Urothelium cell line (cell line): ENCODE measurements around the gene FIBP.

ENCODE experiments used
- DNase-seq: peaks from one replicate; pipeline ENCODE4 v3.0.0; 2011; ENCODE audit warnings: low spot score, mixed read lengths
- FAIRE-seq: peaks from 2 replicates; lab custom pipeline; 2011; peaks lifted over from hg19 to GRCh38; lab: Jason Lieb, UNC

Gene FIBP

GRCh38 chr11:65860278-65861164 lies 27.8 kb downstream of the FIBP start, which contains the start of gene MUS81:
Gene MUS81 (plus strand): TSS chr11:65860433. CDS start chr11:65860754, 321 bp downstream.
- FAIRE-seq = no peak

GRCh38 chr11:65859812-65860277 lies 28.4 kb downstream of the FIBP start:
- DNase-seq (no peak), FAIRE-seq (no peak)

More at GRCh38 chr11:65860278-65861164, 27.8 kb downstream of the FIBP start, which contains the start of gene MUS81:
- DNase-seq = peak; percentile 91

- no peak for FAIRE-seq
These were observed 29.0 kb downstream of the FIBP start for GRCh38 chr11:65859095-65859811.

GRCh38 chr11:65858681-65859087 lies 29.6 kb downstream of the FIBP start:
- DNase-seq (no peak), FAIRE-seq (no peak)

More at GRCh38 chr11:65859095-65859811, 29.0 kb downstream of the FIBP start:
- DNase-seq = peak; percentile 94

GRCh38 chr11:65857853-65858680 lies 30.2 kb downstream of the FIBP start, which contains the start of gene CFL1:
Gene CFL1 (minus strand): TSS chr11:65858180. CDS start chr11:65858099, 81 bp downstream.
- FAIRE-seq (peak; percentile 55), DNase-seq (peak; percentile 94)

GRCh38 chr11:65857500-65857852 lies 30.8 kb downstream of the FIBP start:
- no peak for FAIRE-seq

GRCh38 chr11:65856689-65857499 lies 31.4 kb downstream of the FIBP start:
- FAIRE-seq (no peak), DNase-seq (peak; percentile 65)

More at GRCh38 chr11:65857500-65857852, 30.8 kb downstream of the FIBP start:
- DNase-seq = no peak

- FAIRE-seq = no peak
- DNase-seq = no peak
These were observed 32.3 kb downstream of the FIBP start for GRCh38 chr11:65855927-65856363.

GRCh38 chr11:65854852-65855837 lies 33.1 kb downstream of the FIBP start:
- DNase-seq (no peak), FAIRE-seq (no peak)

- no peak for DNase-seq
- no peak for FAIRE-seq
These were observed 34.1 kb downstream of the FIBP start for GRCh38 chr11:65854161-65854592.

- DNase-seq = no peak
- no peak for FAIRE-seq
These were observed 34.9 kb downstream of the FIBP start for GRCh38 chr11:65853246-65853979.

- FAIRE-seq (no peak), DNase-seq (no peak)
These were observed 35.6 kb downstream of the FIBP start for GRCh38 chr11:65852508-65853245.

- no peak for FAIRE-seq
- DNase-seq = no peak
These were observed 36.3 kb downstream of the FIBP start for GRCh38 chr11:65851811-65852507.

GRCh38 chr11:65851083-65851579 lies 37.1 kb downstream of the FIBP start:
- FAIRE-seq (no peak), DNase-seq (no peak)

- DNase-seq (no peak), FAIRE-seq (no peak)
These were observed 37.8 kb downstream of the FIBP start for GRCh38 chr11:65850217-65851082.
